NCI-H345 treated with DMSO at 0.1 percent for 48 hours (cell line): ENCODE measurements around the gene PTPRN2.

Experiments used
- DNase-seq: peaks from one replicate; lab custom pipeline; 2025; ENCODE audit not compliant: unreplicated experiment; lab: John Stamatoyannopoulos, UW

The PTPRN2 gene

GRCh38 chr7:157719705-157720655, 867.6 kb downstream of the PTPRN2 start:
- DNase-seq: no peak

GRCh38 chr7:157719008-157719682, 868.5 kb downstream of the PTPRN2 start:
- DNase-seq: no peak

- DNase-seq: no peak
Measured at GRCh38 chr7:157718303-157719007, 869.2 kb downstream of the PTPRN2 start.

GRCh38 chr7:157717211-157718174, 870.1 kb downstream of the PTPRN2 start:
- DNase-seq: no peak

GRCh38 chr7:157715938-157716280, 871.7 kb downstream of the PTPRN2 start:
- DNase-seq: no peak

GRCh38 chr7:157715071-157715937, 872.3 kb downstream of the PTPRN2 start:
- DNase-seq: no peak

- DNase-seq: no peak
Measured at GRCh38 chr7:157714166-157715070, 873.2 kb downstream of the PTPRN2 start.

GRCh38 chr7:157713591-157713990, 874.0 kb downstream of the PTPRN2 start:
- no peak for DNase-seq

GRCh38 chr7:157712666-157713235, 874.9 kb downstream of the PTPRN2 start:
- no peak for DNase-seq

GRCh38 chr7:157711353-157711888, 876.2 kb downstream of the PTPRN2 start:
- no peak for DNase-seq

GRCh38 chr7:157710396-157710795, 877.2 kb downstream of the PTPRN2 start:
- DNase-seq: no peak

- no peak for DNase-seq
Measured at GRCh38 chr7:157709531-157710251, 877.9 kb downstream of the PTPRN2 start.

GRCh38 chr7:157708919-157709295, 878.7 kb downstream of the PTPRN2 start:
- no peak for DNase-seq

GRCh38 chr7:157707983-157708918, 879.4 kb downstream of the PTPRN2 start:
- no peak for DNase-seq

- no peak for DNase-seq
Measured at GRCh38 chr7:157704365-157704764, 883.3 kb downstream of the PTPRN2 start.

- DNase-seq: no peak
Measured at GRCh38 chr7:157703534-157704195, 884.0 kb downstream of the PTPRN2 start.
